T47D (cell line): Measurements from ENCODE around the gene VGLL4.
A peak's percentile ranks its signal among the peaks of the same experiment; 100 is the strongest.
"Not testable (repeated sequence)": the region's sequence is repeated elsewhere in the genome, so short reads cannot be mapped to it uniquely, and the experiment has no call there.

Source experiments
- DNase-seq, 2 experiments: peaks; one replicate each; pipeline versions ENCODE4 v3.0.0 to v3.0.0-alpha.2; 2011 to 2012; ENCODE audit warnings: low read depth in 1 of 2, low spot score in 1 of 2
- JUND ChIP-seq: IDR thresholded peaks from 2 replicates; pipeline ENCODE4 v1.6.1; 2012; ENCODE audit warnings: low read depth
- in situ Hi-C: cut with HindIII; loops from 2 replicates; pipeline ENCODE4 v1.10.0; 2016; ENCODE audit warnings: low sequenced_read_pairs, low pct_unique_long_range_greater_than_20kb

The VGLL4 gene

DNA sequence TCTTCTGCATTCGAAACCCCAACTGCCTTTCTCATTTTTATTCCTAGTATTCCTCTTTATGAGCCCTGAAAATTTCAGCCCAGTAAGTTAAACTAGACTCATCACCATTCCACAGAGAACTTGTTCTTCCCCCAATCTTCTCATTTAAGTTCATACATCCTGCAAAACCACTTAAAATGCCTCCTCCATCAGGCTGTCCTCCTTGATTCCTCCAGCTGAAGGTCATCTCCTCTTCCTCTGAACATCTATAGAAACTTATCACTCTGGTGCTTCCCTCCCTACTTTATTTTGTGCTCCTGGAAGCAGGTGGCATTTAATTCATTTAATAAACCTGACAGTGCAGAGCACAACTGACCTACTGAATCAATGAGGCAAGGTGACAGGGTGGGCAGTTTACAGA is 38.3 kb downstream of the VGLL4 start:
- in situ Hi-C loops = no loop called here
- TF ChIP-seq JUND = no peak
- no peak for DNase-seq

DNA sequence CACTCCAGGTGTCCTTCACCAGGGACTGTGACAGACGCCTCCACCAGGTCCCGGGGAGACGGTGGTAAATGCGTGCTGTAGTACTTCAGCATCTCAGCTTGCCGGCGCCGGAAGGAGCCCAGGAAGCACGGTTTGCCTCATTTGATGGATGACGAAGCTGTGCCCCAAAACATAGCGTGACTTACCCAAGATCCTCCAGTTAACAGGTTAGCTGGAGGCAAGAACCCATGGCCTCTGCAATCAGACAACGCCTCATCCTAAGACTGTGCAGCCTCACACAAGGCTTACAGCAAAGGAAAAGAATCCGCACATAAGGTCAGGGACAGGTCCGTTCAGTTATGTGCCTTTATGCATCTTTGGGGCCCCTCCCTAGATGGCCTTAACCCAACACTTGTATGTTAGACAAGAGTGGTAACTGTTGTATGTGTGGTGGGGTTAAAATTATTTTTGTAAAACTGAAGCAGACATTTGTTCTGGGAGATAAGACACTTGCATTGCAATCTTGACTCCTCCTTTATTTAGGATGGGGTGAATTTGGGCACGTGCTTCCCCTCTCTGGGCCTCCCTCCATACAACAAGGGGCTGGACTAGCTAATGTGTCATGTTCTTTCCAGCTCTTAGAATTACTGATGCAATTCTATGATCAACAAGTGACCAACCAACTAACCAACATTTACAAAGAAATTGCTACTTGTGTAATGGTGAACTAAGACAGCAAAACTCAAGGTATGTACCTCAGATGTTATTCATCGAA is 39.4 kb downstream of the VGLL4 start:
- DNase-seq = no peak
- in situ Hi-C loops = no loop called here
- TF ChIP-seq JUND = no peak

DNA sequence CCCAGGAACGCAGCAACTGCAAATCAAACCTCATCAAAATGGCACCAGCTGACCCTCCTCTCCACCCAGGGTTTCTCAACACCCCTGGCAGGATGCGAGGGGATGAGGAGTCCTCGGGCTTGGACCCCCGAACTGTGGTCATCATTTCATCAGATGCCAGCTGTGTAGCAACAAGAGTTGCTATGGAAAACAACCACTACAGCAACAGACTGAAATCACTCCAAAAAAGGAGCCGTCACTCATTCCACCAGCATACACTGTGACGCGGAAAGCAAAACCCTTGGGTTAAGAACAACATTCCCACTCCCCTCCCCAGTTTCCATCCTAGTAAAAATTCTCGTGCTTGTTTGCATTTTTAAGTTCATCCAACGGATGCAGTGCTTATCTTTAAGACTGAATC is 40.1 kb downstream of the VGLL4 start:
- DNase-seq = no peak
- no peak for TF ChIP-seq JUND
- in situ Hi-C loops = no loop called here

DNA sequence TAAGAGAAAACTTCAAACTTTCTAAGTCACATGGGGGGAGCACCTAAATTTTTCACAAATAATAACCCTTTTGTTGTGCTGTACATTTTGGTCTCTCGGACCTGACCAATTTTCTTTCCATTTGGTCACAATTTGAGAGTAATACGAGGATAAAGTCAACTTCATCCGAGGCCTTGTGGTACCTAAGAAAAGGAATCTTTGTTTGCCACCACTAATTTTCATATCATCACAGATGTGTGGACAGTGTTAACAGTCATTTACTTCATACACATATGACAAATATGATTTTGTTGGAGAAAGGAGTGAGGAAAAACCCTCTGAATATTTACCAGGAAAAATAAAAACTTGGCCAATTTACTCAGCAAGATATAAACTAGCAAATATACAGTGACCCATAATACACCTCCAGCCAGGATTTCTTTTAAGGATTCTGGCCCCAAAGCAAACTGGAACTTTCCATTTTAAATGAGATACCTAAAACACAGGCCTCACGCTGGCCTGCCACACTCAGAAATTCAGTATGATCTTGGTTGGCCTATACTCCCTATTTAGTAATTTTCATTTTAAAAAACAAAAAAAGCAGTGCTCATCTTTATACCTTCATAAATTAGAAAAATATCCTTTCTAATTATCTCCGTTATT is 40.7 kb downstream of the VGLL4 start:
- no peak for TF ChIP-seq JUND
- in situ Hi-C loops = no loop called here
- DNase-seq = no peak

DNA sequence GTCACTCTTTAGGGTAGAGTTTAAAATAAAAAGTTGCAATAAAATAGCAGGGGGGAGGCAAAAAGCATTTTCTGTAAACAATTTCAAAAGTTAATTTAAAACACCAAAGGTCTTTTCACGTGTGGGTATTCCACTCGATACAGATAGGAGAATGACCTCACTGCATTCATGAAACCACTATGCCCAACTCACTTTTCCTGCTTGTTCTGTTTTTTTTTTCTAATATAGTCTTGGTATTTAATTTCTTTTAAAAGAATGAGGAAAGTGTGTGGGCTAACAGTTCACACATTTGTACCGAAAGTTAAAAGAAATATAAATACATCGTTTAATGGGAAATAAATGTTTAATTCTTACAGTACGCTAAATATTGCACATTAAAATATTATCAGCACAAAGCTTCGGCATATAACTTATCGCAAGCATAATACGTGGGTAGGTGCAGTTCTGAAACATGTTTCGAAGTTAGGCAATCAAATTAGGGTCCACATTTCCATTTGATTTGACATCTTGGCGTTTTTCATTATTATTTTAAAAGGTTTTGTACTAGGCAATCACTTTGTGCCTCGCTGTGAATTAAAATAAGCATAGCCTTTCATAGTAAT is 41.4 kb downstream of the VGLL4 start:
- DNase-seq = no peak
- in situ Hi-C loops = no loop called here
- no peak for TF ChIP-seq JUND

DNA sequence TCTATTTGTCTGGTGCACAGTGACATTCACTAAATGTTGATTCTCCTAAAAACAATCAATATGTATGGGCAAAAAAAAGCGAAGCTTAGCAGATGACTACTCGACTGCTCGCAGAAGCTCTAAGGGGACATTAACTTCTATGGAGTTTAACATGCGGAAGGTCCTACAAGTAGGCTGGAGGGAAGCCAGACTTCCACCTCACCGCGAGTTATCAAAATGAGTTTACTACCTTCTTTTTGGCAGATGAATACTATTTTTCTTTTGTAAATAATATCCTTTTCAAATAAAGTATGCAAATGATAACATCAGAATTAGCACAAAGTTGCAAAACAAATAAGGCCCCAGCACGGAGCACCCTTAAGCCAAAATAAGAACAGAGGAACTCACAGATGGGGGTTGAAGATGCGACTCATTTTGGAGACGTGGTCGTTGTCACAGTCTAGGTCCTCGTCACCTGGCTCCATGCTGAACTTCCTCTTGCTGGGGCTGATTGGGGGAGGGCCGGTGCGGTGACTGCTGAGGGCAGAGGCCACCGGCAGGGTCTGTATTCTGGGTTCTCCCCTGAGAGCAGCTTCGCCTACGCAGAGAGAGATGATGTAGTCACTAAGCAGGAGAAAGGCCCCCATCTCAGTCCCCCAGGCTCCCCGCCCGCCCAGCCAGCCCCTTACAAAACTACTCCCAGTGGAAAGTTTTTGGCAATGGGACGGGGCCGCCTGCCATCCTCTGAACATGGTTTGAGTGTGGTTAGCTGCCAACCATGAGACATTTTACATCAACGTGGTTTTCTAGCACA is 42.1 kb downstream of the VGLL4 start:
- in situ Hi-C loops = no loop called here
- no peak for TF ChIP-seq JUND
- peak in 1 of 2 experiments; percentile 26 for DNase-seq

DNA sequence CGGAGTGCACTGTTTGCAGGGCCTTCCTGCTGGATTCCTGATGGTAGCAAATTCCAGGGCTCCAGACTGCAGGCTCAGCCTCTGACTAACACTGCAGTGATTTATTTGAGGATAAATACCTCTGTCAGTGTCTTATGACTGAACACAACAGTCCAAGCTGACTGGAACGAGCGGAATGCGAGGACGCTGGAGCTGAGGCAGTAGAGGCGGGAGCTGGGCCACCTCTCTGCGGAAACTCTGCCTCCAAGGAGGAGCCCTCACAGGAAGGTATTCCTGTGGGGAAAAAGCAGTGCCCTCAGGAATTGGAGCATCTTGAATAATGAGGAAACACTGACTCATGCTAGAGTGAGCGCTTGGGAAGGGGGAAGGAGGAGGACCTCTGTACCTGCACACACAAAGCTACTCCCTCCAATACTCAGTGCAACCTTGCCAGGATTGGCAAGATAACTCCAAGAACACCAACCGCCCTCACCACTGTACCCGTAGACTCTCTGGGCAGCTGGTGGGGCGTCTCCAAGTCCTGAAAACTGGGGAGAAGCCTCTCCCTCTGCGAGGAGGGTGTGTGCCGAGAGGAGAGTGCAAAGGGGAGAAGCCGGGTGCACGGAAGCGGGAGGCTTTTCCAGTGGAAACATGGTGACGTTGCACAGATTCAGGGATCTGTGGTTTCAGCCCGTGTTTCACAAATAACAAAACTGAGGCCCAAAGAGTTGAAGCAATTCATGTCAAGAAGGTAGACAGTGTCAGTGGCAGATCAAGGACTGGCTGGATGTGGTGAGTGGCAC is 43.0 kb downstream of the VGLL4 start:
- in situ Hi-C loops = no loop called here
- DNase-seq = peak; percentile 81 to 98

DNA sequence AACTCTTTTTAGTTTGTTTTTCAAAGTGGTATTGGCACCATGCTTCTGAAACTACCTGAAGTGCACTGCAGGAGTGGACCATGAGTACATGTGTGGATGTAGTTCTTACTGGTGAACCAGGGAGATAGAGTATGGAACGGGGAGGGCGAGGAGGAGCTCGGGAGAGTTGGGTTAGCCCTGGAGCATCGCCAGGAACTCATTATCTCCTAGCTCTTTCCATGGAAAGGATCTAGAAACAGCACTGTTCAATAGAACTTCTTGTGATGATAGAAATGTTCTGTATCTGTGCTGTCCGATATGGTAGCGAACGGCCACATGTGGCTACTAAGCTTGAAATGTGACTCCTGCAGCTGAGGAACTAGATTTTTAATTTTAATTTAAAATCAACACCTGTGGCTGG is 47.3 kb downstream of the VGLL4 start:
- no peak for DNase-seq
- in situ Hi-C loops = no loop called here
- TF ChIP-seq JUND = no peak

More for the DNA sequence above, 43.0 kb downstream of the VGLL4 start:
- no peak; the same call in 1 of the 2 replicates for TF ChIP-seq JUND

DNA sequence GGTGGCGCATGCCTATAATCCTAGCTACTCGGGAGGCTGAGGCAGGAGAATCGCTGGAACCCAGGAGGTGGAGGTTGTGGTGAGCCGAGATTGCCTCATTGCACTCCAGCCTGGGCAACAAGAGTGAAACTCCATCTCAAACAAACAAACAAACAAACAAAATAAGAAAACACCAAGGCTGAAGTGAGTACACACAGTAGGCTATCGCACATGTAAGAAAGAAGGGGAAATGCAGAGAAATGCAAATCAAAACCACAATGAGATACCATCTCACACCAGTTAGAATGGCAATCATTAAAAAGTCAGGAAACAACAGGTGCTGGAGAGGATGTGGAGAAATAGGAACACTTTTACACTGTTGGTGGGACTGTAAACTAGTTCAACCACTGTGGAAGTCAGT is 48.7 kb downstream of the VGLL4 start:
- not testable (repeated sequence) for DNase-seq

DNA sequence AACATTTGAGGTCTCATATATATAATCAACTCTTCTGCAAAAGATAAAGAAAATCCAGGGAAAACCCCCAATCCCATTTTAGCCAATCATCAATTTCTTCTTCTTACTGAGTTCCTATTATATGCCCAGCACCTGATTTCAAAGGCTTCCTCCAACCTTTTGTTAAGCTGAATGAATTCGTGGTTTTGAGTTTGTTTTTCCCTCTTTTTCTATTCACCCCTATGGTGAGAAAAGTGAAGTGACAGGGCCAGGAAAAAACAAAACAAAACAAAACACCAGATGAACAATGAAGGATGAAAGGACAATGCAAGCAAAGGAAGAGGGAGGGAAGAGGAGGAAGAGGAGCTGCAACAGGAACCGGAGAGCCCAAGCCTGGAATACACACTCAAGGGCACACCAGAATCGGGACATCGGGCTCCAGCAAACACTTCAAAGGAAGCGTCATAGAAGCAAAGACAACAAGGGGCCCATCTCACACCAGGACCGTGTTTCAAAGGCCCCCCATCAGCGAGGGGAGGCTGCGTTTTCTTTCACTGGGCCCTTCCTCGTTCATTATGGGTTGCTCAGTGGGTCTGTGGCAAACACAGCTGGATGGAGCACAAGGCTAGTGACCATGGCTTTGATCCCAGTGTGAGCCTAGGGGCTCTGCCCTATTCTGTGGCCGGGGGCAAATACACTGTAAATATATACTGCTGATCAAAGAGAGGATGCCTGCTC is 50.2 kb downstream of the VGLL4 start:
- DNase-seq = no peak
- no peak for TF ChIP-seq JUND
- in situ Hi-C loops = no loop called here

More for the DNA sequence above, 48.7 kb downstream of the VGLL4 start:
- in situ Hi-C loops = not testable (repeated sequence)

DNA sequence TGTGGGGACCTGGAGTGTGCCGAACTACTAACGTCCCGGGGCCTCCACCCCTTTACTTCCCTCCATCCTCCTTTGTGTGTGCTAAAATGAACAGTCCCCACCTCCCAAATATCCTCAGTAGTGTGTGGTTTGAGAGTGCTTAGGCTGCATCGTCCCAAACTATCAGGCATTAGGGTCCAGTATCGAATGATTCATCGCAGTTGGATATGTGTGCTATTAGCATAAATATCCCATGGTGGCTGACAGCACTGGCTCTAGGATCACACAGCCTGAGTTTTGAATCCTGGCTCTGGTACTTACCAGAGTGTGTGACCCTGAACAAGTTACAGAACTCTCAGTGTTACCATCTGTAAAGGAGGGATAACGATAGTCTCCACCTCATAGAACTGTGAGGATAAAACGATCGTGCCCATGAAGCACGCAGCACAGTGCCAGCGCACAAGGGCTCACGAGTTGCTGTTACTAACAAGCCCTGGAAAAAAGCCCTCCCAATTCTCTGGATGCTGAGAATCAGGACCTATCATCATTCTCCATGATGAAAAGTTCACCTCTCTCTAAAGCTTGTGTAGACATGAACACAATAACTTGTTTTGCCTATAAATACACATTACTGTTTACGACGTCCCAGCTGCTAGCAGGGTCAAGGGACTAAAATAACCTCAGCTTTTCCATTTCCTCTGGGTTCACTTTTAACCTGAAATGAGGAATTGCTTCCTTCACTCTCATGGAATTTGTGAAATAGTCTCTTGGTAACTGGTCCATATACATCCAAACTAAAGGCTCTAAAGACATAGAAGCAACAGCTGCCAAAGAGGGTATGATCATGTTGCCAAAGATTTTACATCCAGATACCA is 51.0 kb downstream of the VGLL4 start:
- in situ Hi-C loops = no loop called here
- no peak for DNase-seq
- TF ChIP-seq JUND = no peak
